Measurements from ENCODE around the gene IBTK.

Gene IBTK

GRCh38 chr6:82246370-82246769 lies 1.2 kb downstream of the IBTK start:
- no peak for TF ChIP-seq CTCF (IDR thresholded peaks at IDR 0.05; ENCODE audit: low read depth, low read length, missing control alignments)
- DNase-seq (ENCODE audit: low read depth), result no peak
- peak overlapping the region; percentile 96 for H3K4me3 ChIP-seq (ENCODE audit: low read depth, low read length)

- no peak for TF ChIP-seq CTCF (IDR thresholded peaks at IDR 0.05; ENCODE audit: low read depth, low read length, missing control alignments)
- no peak for DNase-seq (ENCODE audit: low read depth)
- H3K4me3 ChIP-seq (ENCODE audit: low read depth, low read length), result no peak overlapping the region
Observed at GRCh38 chr6:82245376-82245775, 2.2 kb downstream of the IBTK start.

GRCh38 chr6:82243884-82244283 lies 3.7 kb downstream of the IBTK start:
- H3K4me3 ChIP-seq (ENCODE audit: low read depth, low read length), result no peak overlapping the region
- no peak for DNase-seq (ENCODE audit: low read depth)
- no peak for TF ChIP-seq CTCF (IDR thresholded peaks at IDR 0.05; ENCODE audit: low read depth, low read length, missing control alignments)

- no peak overlapping the region for H3K4me3 ChIP-seq (ENCODE audit: low read depth, low read length)
- TF ChIP-seq CTCF (IDR thresholded peaks at IDR 0.05; ENCODE audit: low read depth, low read length, missing control alignments), result no peak
- DNase-seq (ENCODE audit: low read depth), result no peak
Observed at GRCh38 chr6:82240186-82240585, 7.4 kb downstream of the IBTK start.

GRCh38 chr6:82239597-82239996 lies 7.9 kb downstream of the IBTK start:
- no peak overlapping the region for H3K4me3 ChIP-seq (ENCODE audit: low read depth, low read length)
- TF ChIP-seq CTCF (IDR thresholded peaks at IDR 0.05; ENCODE audit: low read depth, low read length, missing control alignments), result no peak
- no peak for DNase-seq (ENCODE audit: low read depth)

- no peak for DNase-seq (ENCODE audit: low read depth)
- no peak for TF ChIP-seq CTCF (IDR thresholded peaks at IDR 0.05; ENCODE audit: low read depth, low read length, missing control alignments)
- H3K4me3 ChIP-seq (ENCODE audit: low read depth, low read length), result no peak overlapping the region
Observed at GRCh38 chr6:82237013-82237412, 10.5 kb downstream of the IBTK start.

- no peak overlapping the region for H3K4me3 ChIP-seq (ENCODE audit: low read depth, low read length)
- peak; percentile 33 for DNase-seq (ENCODE audit: low read depth)
- no peak for TF ChIP-seq CTCF (IDR thresholded peaks at IDR 0.05; ENCODE audit: low read depth, low read length, missing control alignments)
Observed at GRCh38 chr6:82227770-82228169, 19.8 kb downstream of the IBTK start.
